Stimulated activated CD4-positive, alpha-beta T cell treated with anti-CD3 and anti-CD28 coated beads, Interleukin-4, amount 100 ng/mL, for 48 hours (primary cell): ENCODE results near the gene PREX1.
"Not testable (repeated sequence)": the region's sequence is repeated elsewhere in the genome, so short reads cannot be mapped to it uniquely, and the experiment has no call there.

Experiments
- DNase-seq, 2 donors: peaks; one replicate each; pipeline ENCODE4 v3.0.0-alpha.2; 2020; ENCODE audit warnings: low read depth in 2 of 2

PREX1 gene

DNA sequence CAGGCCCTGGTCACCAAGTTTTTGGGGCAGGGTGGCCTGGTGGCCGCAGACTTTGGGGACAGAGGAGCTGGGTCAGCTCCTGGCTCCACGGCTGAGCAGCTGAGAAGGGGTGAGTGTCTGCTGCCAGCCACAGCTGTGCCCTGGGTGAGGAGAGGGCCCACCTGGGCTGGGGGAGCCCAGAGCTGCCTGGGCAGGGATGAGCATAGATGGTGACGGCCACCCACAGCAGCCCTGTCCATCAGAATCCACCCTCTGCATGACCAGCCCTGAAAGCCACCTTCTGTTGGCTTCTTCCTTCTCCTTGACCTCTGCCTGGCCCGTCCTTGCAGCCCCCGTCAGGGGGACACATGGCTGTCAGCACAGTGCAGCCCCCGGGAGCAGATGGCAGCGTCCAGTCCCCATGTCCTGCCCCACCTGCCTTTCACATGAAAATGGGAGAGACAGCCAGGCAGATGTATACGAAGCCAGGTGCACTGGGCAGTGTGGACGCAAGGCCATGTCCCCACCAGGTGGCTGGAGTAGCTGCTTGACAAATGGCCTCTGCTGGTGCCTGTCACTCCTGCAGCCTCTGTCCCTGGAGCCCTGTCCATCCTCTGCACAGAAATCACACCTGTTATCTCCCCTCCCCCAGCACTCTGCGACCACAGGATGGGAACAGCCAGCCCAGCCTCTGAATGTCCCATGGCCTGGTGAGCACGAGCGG, 220.8 kb downstream of the PREX1 start:
- DNase-seq = no peak

- no peak for DNase-seq
These were observed 221.5 kb downstream of the PREX1 start for GRCh38 chr20:48606172-48606840.

DNA sequence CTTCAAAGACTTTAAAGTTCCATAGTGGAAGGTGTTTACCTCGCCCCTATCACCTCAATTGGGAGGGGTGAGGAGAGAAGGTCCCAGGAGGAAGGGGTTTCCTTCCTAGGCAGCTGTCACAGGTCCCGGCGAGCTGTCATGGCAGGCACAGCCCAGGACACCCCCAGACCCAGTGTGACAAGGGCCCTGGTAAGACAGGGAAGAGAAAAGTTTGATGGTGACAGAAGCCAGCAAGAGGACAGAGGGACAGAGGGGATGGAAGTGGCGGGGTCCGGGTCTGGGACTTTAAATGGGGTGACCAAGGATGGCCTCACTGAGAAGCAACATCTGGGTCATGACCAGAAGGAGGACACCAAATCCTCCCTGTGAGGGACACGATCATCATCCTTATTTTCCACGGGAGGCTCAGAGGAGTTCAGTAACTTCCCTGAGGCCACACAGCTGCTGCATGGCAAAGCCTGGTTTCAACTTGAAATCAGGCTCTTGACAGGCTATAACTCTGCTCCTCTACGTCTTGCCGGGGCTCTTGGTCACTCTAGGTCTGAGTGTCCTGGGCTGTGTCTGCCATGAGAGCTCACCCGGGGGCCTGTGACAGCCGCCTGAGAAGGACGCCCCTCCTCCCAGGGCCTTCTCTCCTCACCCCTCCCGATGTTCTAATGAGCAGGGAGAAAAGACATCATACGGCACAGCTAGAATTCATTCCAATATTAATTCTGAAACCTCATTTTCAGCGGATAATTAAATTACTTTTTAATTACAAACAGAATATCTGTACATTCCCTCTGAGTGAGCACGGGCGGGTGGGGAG, 222.2 kb downstream of the PREX1 start:
- DNase-seq = no peak

DNA sequence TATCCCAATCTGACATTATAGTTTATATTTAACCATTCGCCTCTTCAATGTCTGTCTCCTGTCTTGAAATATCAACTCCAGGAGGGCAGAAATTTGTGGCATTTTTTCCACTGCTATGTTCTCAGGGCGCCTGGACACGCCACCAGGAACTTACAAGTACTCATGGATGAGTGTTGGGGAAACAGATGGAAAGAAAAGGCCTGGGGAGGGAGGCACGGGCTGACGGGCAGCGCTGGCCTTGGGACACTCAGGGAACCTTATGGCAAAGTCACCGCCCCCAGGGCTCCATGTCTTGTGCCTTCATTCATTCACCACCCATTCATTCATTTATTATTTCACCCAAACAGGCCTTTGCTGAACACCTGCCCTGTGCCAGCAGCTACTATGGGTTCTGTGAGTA, 222.9 kb downstream of the PREX1 start:
- no peak for DNase-seq

GRCh38 chr20:48604426-48604825, 223.4 kb downstream of the PREX1 start:
- no peak for DNase-seq

DNA sequence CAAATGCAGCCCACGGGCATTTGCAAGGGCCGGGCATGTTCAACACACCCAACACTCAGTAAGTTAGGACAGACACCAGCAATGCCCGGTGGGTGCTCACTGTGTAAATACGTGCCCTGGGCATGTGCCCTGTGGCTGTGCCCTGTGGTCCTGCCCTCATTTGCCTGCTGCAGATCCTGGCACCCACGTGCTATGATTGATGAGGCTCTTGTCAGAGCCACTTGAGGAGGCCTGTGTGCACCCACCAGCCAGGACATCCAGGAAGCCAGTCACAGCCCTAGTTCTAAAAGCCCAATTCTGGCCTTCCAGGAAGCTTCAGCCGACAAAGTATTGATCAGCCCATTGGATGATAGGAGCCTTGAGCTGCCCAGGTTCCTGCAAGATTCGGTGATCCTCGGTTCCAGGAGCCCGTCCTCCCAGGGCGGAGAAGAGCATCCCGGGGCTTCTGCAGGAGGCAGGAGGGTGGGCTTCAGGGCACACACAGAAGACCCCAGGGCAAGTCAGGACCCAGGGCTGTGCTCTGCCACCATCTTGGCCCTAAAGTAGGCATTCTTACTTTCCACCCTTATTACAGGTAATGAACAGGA, 223.9 kb downstream of the PREX1 start:
- DNase-seq = no peak

- DNase-seq = no peak
These were observed 224.5 kb downstream of the PREX1 start for GRCh38 chr20:48603116-48603818.

DNA sequence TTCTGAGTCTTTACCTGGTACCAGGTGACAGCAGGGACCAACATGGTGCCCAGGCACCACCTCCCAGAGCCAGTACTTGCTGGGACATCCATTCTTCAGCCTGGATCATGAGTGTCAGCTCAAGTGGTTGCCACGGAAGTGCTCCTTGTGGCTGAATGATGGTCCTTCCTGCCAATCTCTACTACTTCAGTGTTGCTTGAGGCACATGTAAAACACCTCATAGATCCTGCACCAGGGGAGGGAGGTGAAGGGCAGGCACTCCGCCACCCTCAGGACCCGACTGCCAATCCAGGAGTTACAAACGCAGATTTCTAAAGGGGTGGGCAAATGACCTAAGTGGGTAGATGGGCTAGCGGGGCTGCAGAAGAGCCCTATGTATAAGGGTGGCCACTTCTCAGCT, 226.0 kb downstream of the PREX1 start:
- DNase-seq = no peak

DNA sequence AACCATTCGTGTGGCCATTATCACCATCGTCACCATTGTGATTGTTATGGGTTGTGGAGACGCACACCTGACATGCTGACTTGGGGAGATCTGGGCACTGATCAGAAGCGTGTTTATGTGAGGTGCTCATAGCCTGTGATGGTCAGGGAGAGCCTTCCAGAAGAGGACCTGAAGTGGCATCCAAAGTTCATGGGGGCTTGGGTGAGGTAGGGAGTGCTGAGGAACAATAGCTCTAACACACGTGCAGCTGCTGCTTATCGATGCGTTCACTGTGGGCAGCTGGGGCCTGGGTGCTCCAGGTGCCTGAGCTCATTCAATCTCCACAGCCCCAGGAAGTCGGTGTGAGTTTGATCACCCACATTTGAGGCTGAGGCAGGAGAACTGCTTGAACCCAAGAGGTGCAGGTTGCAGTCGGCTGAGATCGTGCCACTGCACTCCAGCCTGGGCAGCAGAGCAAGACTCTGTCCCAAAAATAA, 227.3 kb downstream of the PREX1 start:
- DNase-seq = no peak

DNA sequence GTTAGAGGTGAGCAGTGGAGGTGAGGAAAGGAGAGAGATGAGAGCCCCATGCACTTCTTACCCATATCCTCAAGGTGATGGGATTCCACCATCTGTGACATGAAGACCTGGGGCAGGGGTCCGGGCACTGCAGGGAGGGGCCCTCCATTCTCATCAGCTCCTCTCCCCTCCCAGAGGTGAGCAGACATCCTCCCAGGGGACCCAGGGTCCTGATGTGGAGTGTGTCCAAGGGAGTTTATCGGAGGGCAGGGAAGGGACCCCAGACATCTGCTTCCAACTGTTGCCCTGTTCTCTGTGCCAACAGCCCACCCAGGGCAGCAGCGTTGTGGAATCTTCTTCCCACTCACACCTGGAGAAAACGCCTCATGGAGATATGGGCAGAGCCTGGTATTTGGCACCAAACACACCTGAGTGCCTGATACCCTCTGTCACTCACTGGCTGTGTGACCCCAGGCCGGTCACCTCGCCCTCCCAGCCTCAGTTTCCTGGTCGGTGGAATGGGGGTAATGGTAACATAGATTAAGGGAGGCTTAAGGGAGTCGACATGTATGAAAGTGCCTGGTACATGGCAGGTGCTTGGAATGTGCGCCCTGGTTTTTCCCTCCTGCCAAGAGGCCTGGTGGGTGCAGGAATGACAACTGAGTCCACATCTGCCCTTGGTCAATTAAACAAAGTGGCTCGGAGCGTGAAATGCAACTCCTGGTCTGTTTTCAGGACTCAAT, 227.9 kb downstream of the PREX1 start:
- no peak for DNase-seq

DNA sequence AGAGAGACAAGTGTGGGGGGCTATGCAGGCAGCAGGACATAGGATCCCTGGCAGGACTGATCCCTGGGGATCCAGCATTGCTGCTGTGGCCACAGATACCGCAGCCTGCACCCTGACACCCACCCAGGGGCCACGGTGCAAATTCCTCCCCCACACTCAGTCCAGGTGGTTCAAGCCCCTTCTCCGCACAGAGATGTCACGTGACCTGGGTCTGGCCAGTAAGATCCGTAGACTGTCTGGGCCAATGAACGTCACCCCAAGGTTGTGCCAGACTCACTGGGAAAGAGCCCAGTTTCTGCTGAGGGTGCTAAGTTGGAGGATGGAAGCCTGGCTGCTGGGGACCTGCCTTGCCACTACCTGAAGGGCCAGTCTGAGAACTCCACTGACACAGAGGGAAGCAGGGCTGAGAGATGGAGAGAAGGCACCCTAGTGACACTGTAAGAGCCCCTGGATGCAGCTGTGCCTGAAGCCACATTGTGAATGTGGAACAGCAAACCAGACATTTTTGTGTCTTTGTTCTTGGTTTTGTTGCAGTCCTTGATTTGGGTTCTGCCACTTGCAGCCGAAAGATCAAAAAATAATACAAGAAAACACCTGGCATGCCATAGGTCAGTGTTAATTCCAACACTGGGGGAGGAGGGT, 228.6 kb downstream of the PREX1 start:
- DNase-seq = no peak

DNA sequence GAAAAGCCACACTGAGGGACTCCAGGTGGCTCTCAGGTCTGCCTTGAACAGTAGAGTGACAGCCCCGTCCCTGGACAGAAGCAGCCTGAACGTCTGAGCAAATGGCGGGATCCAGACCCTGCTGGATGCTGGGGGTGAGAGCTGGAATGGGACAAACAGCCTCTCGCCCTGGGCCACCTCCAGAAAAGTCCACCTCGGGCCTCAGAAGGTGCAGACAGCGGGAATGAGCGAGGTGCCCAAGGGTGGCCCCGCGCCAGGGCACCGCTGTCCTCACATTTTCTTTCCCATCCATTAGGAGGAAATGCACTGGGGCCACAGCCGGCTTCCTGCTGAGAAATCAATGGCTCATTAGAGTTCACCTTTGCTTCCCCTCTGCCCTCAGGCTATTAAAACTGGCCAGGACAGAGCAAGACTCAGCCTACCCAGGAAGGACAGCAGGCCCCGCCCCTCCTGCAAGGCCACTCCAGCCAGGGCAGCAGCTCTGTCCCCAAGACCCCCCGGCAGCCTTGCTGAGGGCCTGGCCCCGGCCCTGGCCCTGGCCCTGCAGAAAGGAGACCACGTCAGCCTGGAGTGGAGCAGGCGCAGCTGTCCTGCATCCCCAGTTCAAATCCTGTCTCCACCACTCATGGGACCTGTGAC, 229.4 kb downstream of the PREX1 start:
- not testable (repeated sequence) for DNase-seq

DNA sequence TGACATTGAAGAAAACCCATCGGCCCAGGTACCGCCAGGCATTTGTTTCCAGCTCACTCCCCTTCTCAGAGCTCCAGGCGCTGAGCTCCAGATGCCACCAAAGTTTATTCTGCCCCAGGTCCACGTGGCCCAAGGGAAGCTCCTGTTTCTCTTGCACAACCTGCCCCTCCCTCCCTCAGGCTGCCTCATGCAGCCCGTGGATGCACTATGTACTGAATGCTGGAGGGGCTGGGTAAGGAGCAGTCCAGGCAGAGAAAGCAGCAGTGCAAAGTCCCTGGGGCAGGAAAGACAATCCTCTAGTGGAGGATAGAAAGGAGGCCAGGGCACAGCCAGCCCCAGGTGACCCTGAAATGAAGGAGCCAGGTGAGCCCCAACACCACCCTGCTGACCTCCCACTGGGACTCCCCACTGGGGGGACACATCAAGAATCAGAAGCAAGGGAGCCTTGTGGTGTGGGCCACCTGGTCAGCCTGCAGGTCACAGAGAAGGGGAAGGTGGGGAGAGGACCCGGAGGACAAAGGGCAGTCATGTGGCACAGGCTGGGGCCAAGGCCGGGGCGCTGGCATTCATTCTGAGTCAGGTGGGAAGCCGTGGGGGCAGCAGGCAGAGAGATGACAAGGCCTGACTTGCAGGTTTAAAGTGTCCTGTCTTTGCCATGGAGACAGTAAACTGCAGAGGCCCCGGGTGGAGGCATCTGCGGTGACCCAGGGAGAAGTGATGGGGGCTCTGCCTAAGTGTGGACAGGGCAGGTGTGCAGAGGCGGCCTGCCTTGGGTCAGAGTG, 230.1 kb downstream of the PREX1 start:
- no peak for DNase-seq

- DNase-seq = no peak
These were observed 231.4 kb downstream of the PREX1 start for GRCh38 chr20:48596334-48596898.

DNA sequence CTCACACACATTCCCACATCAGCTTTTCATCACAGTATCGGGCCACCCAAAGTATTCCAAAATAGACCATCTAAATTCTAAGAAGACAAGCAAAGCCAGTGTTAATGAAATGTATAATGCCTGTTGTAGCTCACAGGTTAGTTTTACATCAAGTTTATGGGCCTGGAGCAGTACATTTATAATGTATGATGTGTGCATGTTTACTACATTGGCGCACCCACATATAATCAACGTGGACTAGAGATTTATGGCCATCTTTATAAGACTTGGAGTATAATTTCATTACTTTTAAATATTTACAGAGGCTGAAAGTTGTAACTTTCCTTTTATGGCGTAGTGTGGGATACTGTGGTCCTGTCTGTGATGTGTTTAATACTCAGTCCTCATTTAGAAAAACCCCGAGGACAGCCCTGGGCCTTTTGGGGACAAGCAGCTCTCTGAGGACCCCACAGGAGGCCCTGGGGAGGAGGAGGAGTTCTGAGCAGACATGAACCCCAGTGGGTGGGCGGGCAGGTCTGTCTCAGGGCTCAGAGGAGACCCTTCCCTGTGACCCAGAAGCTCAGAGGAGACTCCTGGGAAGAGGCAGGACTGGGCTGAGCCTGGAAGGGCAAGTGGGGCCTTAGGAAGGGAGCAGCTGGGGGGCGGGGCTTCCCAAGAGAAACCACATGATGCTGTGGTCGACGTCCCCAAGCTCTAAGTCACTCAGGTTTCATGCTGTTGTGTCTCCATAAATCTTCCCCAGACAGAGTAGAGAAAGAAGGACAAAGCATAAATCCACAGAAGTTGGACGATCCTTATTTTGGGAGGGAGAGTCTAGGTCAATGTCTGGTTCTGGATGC, 232.1 kb downstream of the PREX1 start:
- no peak for DNase-seq

DNA sequence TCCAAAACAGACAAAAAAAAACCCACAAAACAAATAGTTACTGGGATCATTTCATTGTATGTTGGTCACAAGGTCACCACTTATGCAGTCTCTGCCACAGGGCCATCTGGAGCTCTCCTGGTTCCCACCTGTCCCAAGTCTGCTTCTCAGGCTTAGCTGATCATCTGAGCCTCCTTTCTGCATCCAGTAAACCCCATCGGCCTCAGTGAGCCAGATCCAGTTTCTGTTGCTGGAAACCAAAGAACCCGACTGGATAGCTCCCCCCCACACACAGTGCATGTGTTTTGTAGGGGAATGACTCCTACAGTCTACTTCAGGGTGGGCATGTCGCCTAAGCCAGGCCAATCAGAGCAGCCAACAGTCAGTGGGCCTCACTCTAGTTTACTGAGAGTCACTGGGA, 233.3 kb downstream of the PREX1 start:
- no peak for DNase-seq

DNA sequence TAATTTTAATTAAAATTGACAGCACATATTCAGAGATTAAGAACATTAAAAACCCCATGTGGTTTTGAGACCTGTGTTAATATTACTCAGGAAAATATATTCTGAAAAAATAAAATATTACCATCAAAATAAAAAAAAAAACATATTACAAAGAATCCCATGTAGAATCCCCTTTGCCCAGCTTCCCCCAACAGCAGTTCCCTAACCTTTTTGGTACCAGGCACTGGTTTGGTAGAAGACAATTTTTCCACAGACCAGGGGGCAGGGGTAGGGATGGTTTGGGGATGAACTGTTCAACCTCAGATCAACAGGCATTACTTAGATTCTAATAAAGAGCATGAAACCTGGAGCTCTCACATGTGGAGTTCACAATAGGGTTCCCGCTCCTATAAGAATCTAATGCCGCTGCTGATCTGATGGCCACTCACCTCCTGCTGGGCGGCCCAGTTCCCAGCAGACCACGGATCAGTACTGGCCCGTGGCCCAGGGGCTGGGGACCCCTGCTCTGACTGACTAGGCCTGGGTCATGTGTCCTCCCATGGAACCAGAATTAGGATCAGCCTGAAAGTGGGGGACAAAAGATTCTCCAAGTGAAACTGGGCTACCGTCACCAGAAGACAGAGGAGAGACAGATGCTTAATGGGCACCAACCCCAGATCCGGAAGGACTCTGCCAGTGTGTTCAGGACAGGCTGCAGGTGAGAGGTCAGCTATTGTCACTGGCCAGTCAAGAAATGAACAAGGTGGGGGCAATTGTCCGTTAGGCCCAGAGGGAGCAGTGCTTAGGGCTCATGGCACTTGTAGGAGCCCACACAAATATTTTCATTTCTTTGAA, 235.5 kb downstream of the PREX1 start:
- DNase-seq = no peak
